GM18517 (cell line): ENCODE measurements around the gene AOC2.
"Not testable (repeated sequence)": the region's sequence is repeated elsewhere in the genome, so short reads cannot be mapped to it uniquely, and the experiment has no call there.

Source experiments
- ATAC-seq: cut with Tn5 transposase; IDR thresholded peaks from one replicate; pipeline ENCODE4 v1.9.1; 2021; ENCODE audit warnings: mild to moderate bottlenecking, moderate library complexity; ENCODE audit not compliant: unreplicated experiment

Gene AOC2

GRCh38 chr17:42853004-42853403, 8.6 kb downstream of the AOC2 start:
- ATAC-seq, result no peak

GRCh38 chr17:42853597-42853967, 9.2 kb downstream of the AOC2 start:
- no peak for ATAC-seq

GRCh38 chr17:42853968-42854790, 9.8 kb downstream of the AOC2 start:
- ATAC-seq, result no peak

GRCh38 chr17:42855048-42855596, 10.7 kb downstream of the AOC2 start:
- no peak for ATAC-seq

GRCh38 chr17:42856093-42856492, 11.7 kb downstream of the AOC2 start:
- not testable (repeated sequence) for ATAC-seq

GRCh38 chr17:42856516-42856915, 12.1 kb downstream of the AOC2 start:
- not testable (repeated sequence) for ATAC-seq

GRCh38 chr17:42857389-42857788, 13.0 kb downstream of the AOC2 start:
- no peak for ATAC-seq

- no peak for ATAC-seq
Measured at GRCh38 chr17:42865638-42866094, 21.3 kb downstream of the AOC2 start.

GRCh38 chr17:42866216-42866615, 21.8 kb downstream of the AOC2 start:
- no peak for ATAC-seq

GRCh38 chr17:42866631-42867575, 22.5 kb downstream of the AOC2 start:
- no peak for ATAC-seq

GRCh38 chr17:42867694-42868261, 23.4 kb downstream of the AOC2 start:
- ATAC-seq, result not testable (repeated sequence)

GRCh38 chr17:42868338-42868737, 24.0 kb downstream of the AOC2 start:
- no peak for ATAC-seq

GRCh38 chr17:42871647-42872046, 27.3 kb downstream of the AOC2 start:
- no peak for ATAC-seq

- no peak for ATAC-seq
Measured at GRCh38 chr17:42872251-42872965, 28.0 kb downstream of the AOC2 start.

- no peak for ATAC-seq
Measured at GRCh38 chr17:42873315-42873714, 28.9 kb downstream of the AOC2 start.

- not testable (repeated sequence) for ATAC-seq
Measured at GRCh38 chr17:42873932-42874695, 29.7 kb downstream of the AOC2 start.

GRCh38 chr17:42877037-42877436, 32.7 kb downstream of the AOC2 start:
- no peak for ATAC-seq

- no peak for ATAC-seq
Measured at GRCh38 chr17:42878123-42878880, 33.9 kb downstream of the AOC2 start.
